Mucosa of rectum (tissue), 2 donors: Measurements from ENCODE around the gene XAGE5.
"Not testable (repeated sequence)": the region's sequence is repeated elsewhere in the genome, so short reads cannot be mapped to it uniquely, and the experiment has no call there.

ENCODE experiments used
- H3K27ac ChIP-seq, 2 donors: one replicate each; pipeline ENCODE4 v1.7.0; 2013; ENCODE audit warnings: inconsistent platforms in 2 of 2, low read depth in 2 of 2, low read length in 2 of 2
- H3K27me3 ChIP-seq, 2 donors: one replicate each; pipeline ENCODE4 v1.7.0; 2013; ENCODE audit warnings: low read length in 2 of 2; ENCODE audit not compliant: control insufficient read depth in 2 of 2, insufficient read depth in 2 of 2
- H3K36me3 ChIP-seq, 2 donors: one replicate each; pipeline ENCODE4 v1.7.0; 2013; ENCODE audit warnings: low read length in 2 of 2; ENCODE audit not compliant: control insufficient read depth in 2 of 2, insufficient read depth in 2 of 2
- H3K4me1 ChIP-seq, 2 donors: one replicate each; pipeline ENCODE4 v1.7.0; 2013; ENCODE audit warnings: low read length in 2 of 2, mild to moderate bottlenecking in 1 of 2; ENCODE audit not compliant: control insufficient read depth in 2 of 2, insufficient read depth in 2 of 2
- H3K4me3 ChIP-seq, 2 donors: one replicate each; pipeline ENCODE4 v1.7.0; 2013; ENCODE audit warnings: low read length in 2 of 2
- H3K9ac ChIP-seq, 2 donors: one replicate each; pipeline ENCODE4 v1.7.0; 2013; ENCODE audit warnings: low read length in 2 of 2, low read depth in 1 of 2, mild to moderate bottlenecking in 1 of 2
- H3K9me3 ChIP-seq, 2 donors: one replicate each; pipeline ENCODE4 v1.7.0; 2013; ENCODE audit warnings: low read length in 2 of 2; ENCODE audit not compliant: control insufficient read depth in 2 of 2
- donor health status: healthy.
- donor health status: Normal muscosa, but diverticular disease.

Gene XAGE5

GRCh38 chrX:52843619-52844018, 32.5 kb downstream of the XAGE5 start:
- H3K4me1 ChIP-seq, H3K9ac ChIP-seq, H3K27me3 ChIP-seq, H3K9me3 ChIP-seq, H3K36me3 ChIP-seq, H3K27ac ChIP-seq, H3K4me3 ChIP-seq: not testable (repeated sequence)

GRCh38 chrX:52852110-52852860, 41.2 kb downstream of the XAGE5 start:
- Histone ChIP-seq H3K4me3 (no peak overlapping the region), H3K9me3 (peaks cover 0 to 3% of the 10 kb centered on the region in 2 donors), H3K27ac (no peak overlapping the region), H3K27me3 (peaks cover 9 to 18% of the 10 kb centered on the region in 2 donors), H3K36me3 (no peaks in the 10 kb centered on the region), H3K9ac (no peak overlapping the region), H3K4me1 (no peaks in the 10 kb centered on the region)

- H3K4me1 ChIP-seq, H3K9me3 ChIP-seq, H3K9ac ChIP-seq, H3K4me3 ChIP-seq, H3K27ac ChIP-seq, H3K36me3 ChIP-seq: not testable (repeated sequence)
- H3K27me3 ChIP-seq: peaks cover 2 to 11% of the 10 kb centered on the region in 2 donors
Observed at GRCh38 chrX:52856991-52857525, 46.0 kb downstream of the XAGE5 start.

- Histone ChIP-seq H3K9me3 (no peaks in the 10 kb centered on the region), H3K9ac (no peak overlapping the region), H3K4me3 (no peak overlapping the region), H3K4me1 (no peaks in the 10 kb centered on the region), H3K27ac (no peak overlapping the region), H3K27me3 (peaks cover 5 to 6% of the 10 kb centered on the region in 2 donors), H3K36me3 (no peaks in the 10 kb centered on the region)
Observed at GRCh38 chrX:52865343-52865998, 54.4 kb downstream of the XAGE5 start.
